Esophagus mucosa (tissue), 1 donor: ENCODE measurements around the gene KDSR. TPM values are rescaled to one million over a fixed set of nuclear protein-coding genes. Genes with fewer than 3 reads are reported as not detected.
A peak's percentile ranks its signal among the peaks of the same experiment; 100 is the strongest.

Experiments used
- ATAC-seq: fragments of 200-7000 bp; cut with Tn5 transposase; one replicate; pipeline ENCODE4 v1.9.1; 2020
- total RNA-seq: library from RNA; stranded (reverse); gene quantifications from one replicate; pipeline ENCODE4 v1.2.4, GENCODE V29; 2023
- donor health status: DM: yes; HTN: yes; CAD: no.

Gene KDSR
- 37.8 TPM for total RNA-seq

- peak; percentile 96 for ATAC-seq
These were observed at the start of gene KDSR for GRCh38 chr18:63367053-63367953. Gene KDSR, minus strand, starts transcription at chr18:63367206. Its CDS starts 88 bp downstream, at chr18:63367118.

DNA sequence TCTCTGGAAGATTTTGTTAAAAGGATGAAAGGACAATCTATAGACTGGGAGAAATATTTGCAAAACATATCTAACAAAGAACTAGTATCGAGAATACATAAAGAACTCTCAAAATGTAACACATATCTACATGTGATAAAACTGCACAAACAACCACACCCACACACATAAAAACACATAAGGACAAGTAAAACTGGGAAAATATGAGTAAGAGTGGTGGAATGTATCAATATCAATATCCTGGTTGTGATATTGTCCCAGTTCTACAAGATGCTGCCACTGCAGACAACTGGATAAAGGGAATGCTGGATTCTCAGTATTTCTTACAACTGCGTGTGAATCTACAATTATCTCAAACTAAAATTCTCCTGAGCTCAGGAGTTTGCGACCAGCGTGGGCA lies 45.9 kb upstream of the KDSR start:
- no peak for ATAC-seq

GRCh38 chr18:63410792-63411191 lies 43.8 kb upstream of the KDSR start:
- peak; percentile 44 for ATAC-seq

DNA sequence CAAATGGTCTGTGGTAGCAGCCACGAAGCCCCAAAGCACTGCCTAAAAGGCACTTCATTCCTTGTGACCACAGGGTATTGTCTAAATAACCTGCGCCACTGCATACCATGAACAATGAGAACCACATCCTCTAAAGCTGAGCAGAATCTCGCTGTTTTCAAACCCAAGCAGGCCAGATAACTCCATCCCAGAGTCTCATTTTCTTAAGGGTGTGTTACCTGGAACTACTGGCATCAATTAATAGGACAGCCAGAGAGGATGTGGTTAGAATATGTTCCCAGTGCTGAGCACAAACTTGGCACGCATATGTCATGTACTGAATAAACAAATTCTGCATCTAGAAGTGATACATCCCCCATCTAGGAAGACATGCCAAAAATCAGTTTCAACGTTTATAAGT lies 42.3 kb upstream of the KDSR start:
- ATAC-seq: no peak

DNA sequence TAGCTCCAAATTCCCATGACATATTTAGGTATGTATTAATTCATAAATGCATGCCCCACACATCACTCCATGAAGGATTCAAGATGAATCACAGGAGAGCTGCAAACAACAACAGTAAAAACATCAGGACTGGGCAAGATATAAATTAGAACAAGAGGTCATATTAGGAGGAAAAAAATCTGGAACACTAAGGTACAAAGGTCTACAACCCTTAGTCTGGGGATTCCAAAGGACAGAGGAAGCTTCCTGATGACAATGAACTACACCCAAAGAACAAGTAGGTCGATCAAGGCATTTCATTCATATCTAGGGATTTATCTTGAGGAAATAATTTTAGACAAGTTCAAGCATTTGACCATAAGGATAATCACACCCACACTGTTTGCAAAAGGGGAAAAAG lies 40.7 kb upstream of the KDSR start:
- ATAC-seq: no peak

DNA sequence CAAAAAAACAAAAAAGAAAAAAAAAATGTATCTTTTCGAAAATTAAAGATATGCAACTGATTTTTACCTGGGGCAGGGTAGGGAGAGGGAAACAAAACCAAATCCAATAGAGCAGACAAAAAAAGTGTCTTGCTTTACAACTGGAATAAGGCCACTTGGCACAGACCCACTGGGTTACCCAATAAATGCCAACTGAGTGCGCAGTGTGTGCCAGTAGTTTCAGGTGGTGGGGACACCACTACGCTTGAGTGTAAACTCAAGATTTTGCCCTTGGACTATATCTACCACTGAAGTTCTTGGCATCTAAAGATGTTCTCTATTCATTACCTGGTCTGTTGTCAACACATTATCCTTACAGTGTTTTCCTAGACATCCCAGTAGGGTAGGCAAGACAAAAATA lies 39.0 kb upstream of the KDSR start:
- ATAC-seq: peak; percentile 19

- ATAC-seq: no peak
These were observed 35.5 kb upstream of the KDSR start for GRCh38 chr18:63402246-63403162.

- no peak for ATAC-seq
These were observed 32.3 kb upstream of the KDSR start for GRCh38 chr18:63399300-63399699.

DNA sequence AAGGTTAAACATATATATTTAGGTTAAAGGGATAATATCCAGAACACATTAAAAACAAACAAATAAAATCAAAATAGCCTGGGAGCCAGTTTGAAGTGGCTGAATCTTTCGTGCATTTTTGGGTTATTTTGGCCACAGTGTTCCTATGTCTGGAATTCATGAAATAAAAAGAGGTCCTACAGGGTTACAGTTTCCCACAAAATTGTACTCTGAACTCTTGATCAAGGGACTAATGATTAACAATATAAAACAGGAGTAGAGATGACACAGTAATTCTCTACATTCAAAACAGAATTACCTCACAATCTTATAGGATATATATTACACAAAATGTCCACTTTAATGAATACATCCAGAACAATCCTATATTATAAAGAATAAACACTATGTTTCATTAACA lies 30.3 kb upstream of the KDSR start:
- ATAC-seq: no peak

DNA sequence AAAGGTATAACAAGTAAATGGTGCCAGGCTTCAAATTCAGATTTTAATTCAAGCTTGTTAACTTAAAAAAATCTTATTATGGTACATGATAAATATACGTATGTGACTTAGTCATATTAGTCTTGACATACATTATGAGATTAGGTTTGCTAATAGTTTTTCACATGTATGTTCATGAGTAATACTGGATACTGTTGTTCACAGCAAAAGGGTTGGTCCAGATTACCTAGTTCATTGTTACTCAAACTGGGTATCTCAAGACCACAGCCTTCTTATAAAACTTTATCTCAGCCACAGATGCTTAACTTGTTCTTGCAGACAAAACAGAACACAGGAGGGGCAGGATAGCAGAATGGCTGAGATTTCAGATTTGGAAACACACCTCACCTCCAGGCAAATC lies 28.5 kb upstream of the KDSR start:
- ATAC-seq: no peak

GRCh38 chr18:63394954-63395353 lies 27.9 kb upstream of the KDSR start:
- no peak for ATAC-seq

GRCh38 chr18:63387861-63388260 lies 20.9 kb upstream of the KDSR start:
- ATAC-seq: no peak

- ATAC-seq: no peak
These were observed 15.8 kb upstream of the KDSR start for GRCh38 chr18:63382843-63383242.

DNA sequence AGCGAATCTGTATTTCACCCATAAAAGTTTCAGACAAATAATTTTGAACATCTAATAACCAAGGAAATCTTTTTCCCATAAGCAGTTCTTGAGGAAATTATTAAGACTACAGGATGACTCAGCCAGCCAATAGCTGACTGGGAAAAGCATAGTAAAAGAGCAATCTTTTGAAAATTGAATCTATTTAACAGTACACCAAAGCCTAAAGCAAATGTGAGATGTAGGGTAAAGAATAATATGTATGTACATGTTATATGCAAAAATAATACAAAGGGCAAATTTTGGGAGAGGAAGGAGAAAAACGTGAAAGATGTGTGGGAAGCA lies 12.6 kb upstream of the KDSR start:
- ATAC-seq: no peak

GRCh38 chr18:63378919-63379638 lies 12.1 kb upstream of the KDSR start:
- no peak for ATAC-seq

DNA sequence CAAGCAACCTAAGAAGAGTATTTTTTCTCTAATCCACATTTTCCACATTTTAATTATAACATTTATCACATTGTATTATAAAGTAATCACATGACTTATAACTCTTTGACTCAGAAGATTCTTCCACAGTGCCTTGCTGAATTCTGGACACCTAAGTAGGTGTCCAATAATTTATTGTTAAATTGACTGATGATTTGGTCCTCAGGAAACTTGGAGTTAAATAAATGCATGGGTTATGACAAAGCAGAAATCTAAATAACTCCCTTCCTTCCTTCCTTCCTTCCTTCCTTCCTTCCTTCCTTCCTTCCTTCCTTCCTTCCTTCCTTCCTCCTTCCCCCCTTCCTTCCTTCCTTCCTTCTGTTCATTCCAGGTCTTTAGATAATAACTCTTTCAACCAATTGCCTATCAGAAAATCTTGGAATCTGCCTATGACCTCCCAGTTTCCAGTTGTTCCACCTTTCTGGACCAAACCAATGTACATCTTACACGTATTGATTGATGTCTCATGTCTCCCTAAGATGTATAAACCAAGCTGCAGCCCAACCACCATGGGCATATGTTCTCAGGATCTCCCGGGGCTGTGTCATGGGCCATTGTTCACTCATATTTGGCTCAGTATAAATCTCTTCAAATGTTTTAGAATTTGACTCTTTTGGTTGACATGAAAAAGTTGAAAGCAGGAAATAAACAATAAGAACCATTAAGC lies 10.4 kb upstream of the KDSR start:
- no peak for ATAC-seq

GRCh38 chr18:63376538-63376937 lies 9.5 kb upstream of the KDSR start:
- ATAC-seq: peak; percentile 32

DNA sequence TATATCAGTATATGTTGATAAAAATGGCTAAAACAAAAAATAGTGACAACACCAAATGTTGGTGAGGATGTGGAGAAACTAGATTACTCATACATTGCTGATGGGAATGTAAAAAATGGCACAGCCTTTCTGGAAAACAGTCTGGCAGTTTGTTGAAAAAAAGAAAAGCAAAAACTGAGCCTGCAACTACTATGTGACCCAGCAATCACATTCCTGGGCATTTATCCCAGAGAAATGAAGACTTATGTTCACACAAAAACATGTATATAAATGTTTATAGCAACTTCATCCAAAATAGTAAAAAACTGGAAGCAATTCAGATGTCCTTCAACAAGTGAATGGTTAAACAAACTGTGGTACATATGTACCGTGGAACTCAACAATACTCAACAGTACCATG lies 7.5 kb upstream of the KDSR start:
- ATAC-seq: no peak

GRCh38 chr18:63373161-63373560 lies 6.2 kb upstream of the KDSR start:
- ATAC-seq: no peak

DNA sequence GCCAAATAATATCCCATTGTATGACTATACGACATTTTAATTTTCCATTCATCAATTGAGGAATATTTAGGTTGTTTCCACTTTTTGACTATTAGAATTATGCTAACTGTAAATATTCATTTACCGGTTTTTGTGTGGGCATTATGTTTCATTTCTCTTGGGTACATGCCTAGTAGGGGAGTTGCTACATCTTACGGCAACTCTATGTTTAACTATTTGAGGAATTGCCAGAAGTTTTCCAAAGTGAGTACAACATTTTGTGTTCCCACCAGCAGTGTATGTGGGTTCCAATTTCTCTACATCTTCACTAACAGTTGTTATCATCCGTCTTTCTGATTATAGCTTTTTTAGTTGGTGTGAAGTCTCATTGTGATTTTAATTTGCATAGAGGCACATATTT lies 1.6 kb upstream of the KDSR start:
- no peak for ATAC-seq

DNA sequence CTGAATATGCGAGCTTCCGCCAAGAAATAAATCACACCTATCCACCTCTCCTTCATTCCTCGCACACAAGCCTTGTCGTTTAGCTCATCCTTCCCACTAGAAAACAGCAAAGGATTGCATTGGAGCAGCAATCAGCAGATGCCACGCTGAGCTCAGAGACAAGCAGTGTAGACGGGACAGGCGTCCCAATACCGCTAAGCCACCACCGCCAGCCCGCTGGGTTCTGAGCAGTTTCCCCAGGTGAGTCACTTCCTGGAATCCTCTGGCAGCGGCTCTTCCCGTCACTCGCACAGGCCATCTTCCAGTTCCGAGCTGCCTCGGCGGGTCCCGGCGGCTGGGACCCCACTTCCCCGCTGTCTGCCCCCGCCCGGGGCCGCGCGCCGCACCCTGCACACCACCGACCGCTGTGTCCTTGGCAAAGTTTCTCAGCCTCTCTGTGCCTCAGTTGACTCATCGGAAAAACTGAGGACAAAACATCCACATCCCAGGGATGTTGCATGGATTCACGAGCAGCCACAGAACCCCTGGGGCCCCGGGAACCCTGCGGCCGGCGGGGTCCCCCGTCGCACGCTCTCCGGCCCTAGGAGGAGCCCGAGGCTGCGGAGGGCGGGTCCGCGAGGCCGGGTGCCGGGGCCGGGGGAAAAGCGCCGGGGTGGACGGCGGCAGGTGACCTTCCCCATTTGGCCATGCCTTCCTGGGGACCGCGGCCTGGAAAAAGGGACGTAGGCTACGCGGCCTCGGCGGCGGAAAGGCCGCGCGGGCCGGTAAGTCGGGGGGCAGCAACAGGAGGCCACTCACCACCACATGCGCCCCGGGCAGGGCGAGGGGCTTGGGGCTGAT lies 573 bp downstream of the KDSR start:
- peak; percentile 72 for ATAC-seq

GRCh38 chr18:63365876-63366212 lies 1.2 kb downstream of the KDSR start:
- ATAC-seq: no peak
